H9 (cell line): ENCODE measurements around the gene ZIK1. TPM values are rescaled to one million over a fixed set of nuclear protein-coding genes. Genes with fewer than 3 reads are reported as not detected.

ENCODE experiments used
- DNase-seq: peaks from one replicate; pipeline ENCODE4 v3.0.0-alpha.2; 2017
- H2AFZ ChIP-seq: one replicate; pipeline ENCODE4 v1.6.1; 2013; ENCODE audit warnings: mild to moderate bottlenecking, low read length, control low read depth, moderate library complexity
- H2AK5ac ChIP-seq: 2 replicates; pipeline ENCODE4 v1.6.1; 2013; ENCODE audit warnings: low read length, control low read depth, mixed read lengths; ENCODE audit not compliant: insufficient read length
- H2BK120ac ChIP-seq: one replicate; pipeline ENCODE4 v1.6.1; 2013; ENCODE audit warnings: low read depth, mild to moderate bottlenecking, low read length, control low read depth, inconsistent platforms; ENCODE audit not compliant: poor library complexity, severe bottlenecking
- H2BK12ac ChIP-seq: 2 replicates; pipeline ENCODE4 v1.6.1; 2013; ENCODE audit warnings: low read length, control low read depth, mixed read lengths, low read depth; ENCODE audit not compliant: insufficient read length
- H2BK15ac ChIP-seq: 2 replicates; pipeline ENCODE4 v1.6.1; 2013; ENCODE audit warnings: low read depth, low read length, control low read depth
- H2BK20ac ChIP-seq: one replicate; pipeline ENCODE4 v1.6.1; 2013; ENCODE audit warnings: low read depth, mild to moderate bottlenecking, low read length, control low read depth, inconsistent platforms; ENCODE audit not compliant: poor library complexity, severe bottlenecking
- H2BK5ac ChIP-seq: 2 replicates; pipeline ENCODE4 v1.6.1; 2013; ENCODE audit warnings: low read length, control low read depth, mixed read lengths; ENCODE audit not compliant: insufficient read length
- H3K14ac ChIP-seq: 2 replicates; pipeline ENCODE4 v1.6.1; 2013; ENCODE audit warnings: low read length, control low read depth; ENCODE audit not compliant: insufficient read depth
- H3K18ac ChIP-seq: 2 replicates; pipeline ENCODE4 v1.6.1; 2013; ENCODE audit warnings: low read depth, mild to moderate bottlenecking, mixed read lengths, low read length, control low read depth; ENCODE audit not compliant: insufficient read length
- H3K23ac ChIP-seq: 2 replicates; pipeline ENCODE4 v1.6.1; 2013; ENCODE audit warnings: low read length, control low read depth, mixed read lengths, low read depth; ENCODE audit not compliant: insufficient read length
- H3K23me2 ChIP-seq: 2 replicates; pipeline ENCODE4 v1.6.1; 2013; ENCODE audit warnings: low read depth, mild to moderate bottlenecking, mixed read lengths, low read length, control low read depth; ENCODE audit not compliant: insufficient read length, poor library complexity, severe bottlenecking
- H3K27ac ChIP-seq: 2 replicates; pipeline ENCODE4 v1.5.1; 2013; ENCODE audit warnings: low read length, control low read depth, mixed read lengths, low read depth; ENCODE audit not compliant: insufficient read length
- H3K27me3 ChIP-seq: 2 replicates; pipeline ENCODE4 v1.6.1; 2013; ENCODE audit warnings: low read length, control low read depth, inconsistent platforms; ENCODE audit not compliant: insufficient read depth
- H3K4ac ChIP-seq: 2 replicates; pipeline ENCODE4 v1.6.1; 2013; ENCODE audit warnings: low read depth, mild to moderate bottlenecking, control low read depth, inconsistent platforms, low read length, moderate library complexity
- H3K4me1 ChIP-seq: 2 replicates; pipeline ENCODE4 v1.6.1; 2013; ENCODE audit warnings: low read length, control low read depth, inconsistent platforms; ENCODE audit not compliant: insufficient read depth
- H3K4me2 ChIP-seq: 2 replicates; pipeline ENCODE4 v1.6.1; 2013; ENCODE audit warnings: low read length, control low read depth, mixed read lengths; ENCODE audit not compliant: insufficient read length, insufficient read depth
- H3K56ac ChIP-seq: 2 replicates; pipeline ENCODE4 v1.6.1; 2013; ENCODE audit warnings: low read depth, mild to moderate bottlenecking, mixed read lengths, low read length, control low read depth; ENCODE audit not compliant: insufficient read length
- H3K79me1 ChIP-seq: 2 replicates; pipeline ENCODE4 v1.6.1; 2013; ENCODE audit warnings: low read depth, mild to moderate bottlenecking, moderate library complexity, low read length, control low read depth, inconsistent platforms; ENCODE audit not compliant: insufficient read depth, poor library complexity, severe bottlenecking
- H3K79me2 ChIP-seq: 2 replicates; pipeline ENCODE4 v1.6.1; 2013; ENCODE audit warnings: low read length, control low read depth, inconsistent platforms; ENCODE audit not compliant: insufficient read depth
- H3K9ac ChIP-seq: 2 replicates; pipeline ENCODE4 v1.6.1; 2013; ENCODE audit warnings: low read length, control low read depth, mixed read lengths; ENCODE audit not compliant: insufficient read length; ENCODE audit errors: extremely low read depth
- H3K9me3 ChIP-seq: one replicate; pipeline ENCODE4 v1.6.1; 2013; ENCODE audit warnings: low read depth, low read length, inconsistent platforms; ENCODE audit not compliant: control insufficient read depth
- H3T11ph ChIP-seq: one replicate; pipeline ENCODE4 v1.6.1; 2013; ENCODE audit warnings: mild to moderate bottlenecking, low read length, control low read depth, inconsistent platforms
- H4K20me1 ChIP-seq: one replicate; pipeline ENCODE4 v1.6.1; 2013; ENCODE audit not compliant: control insufficient read depth, insufficient read length, insufficient read depth
- H4K5ac ChIP-seq: 2 replicates; pipeline ENCODE4 v1.6.1; 2013; ENCODE audit warnings: low read depth, mild to moderate bottlenecking, mixed read lengths, low read length, control low read depth; ENCODE audit not compliant: insufficient read length
- H4K8ac ChIP-seq: replicated peaks from 2 replicates; pipeline ENCODE4 v1.6.1; 2013; ENCODE audit warnings: low read length, control low read depth, mixed read lengths, low read depth; ENCODE audit not compliant: insufficient read length
- H4K91ac ChIP-seq: 2 replicates; pipeline ENCODE4 v1.6.1; 2013; ENCODE audit warnings: low read depth, mild to moderate bottlenecking, moderate library complexity, mixed read lengths, low read length, control low read depth; ENCODE audit not compliant: insufficient read length
- H3K27ac Mint-ChIP-seq, 3 experiments: 2 replicates in 2 of 3; 3 replicates in 1 of 3; pipeline ENCODE4 v1.8.0; 2020 to 2021; ENCODE audit warnings: mixed read lengths in 3 of 3, mild to moderate bottlenecking in 1 of 3, moderate library complexity in 1 of 3
- H3K27me3 Mint-ChIP-seq: 2 replicates; pipeline ENCODE4 v1.8.0; 2021; ENCODE audit warnings: low read depth, mild to moderate bottlenecking, moderate library complexity, mixed read lengths
- H3K36me3 Mint-ChIP-seq, 3 experiments: 2 replicates in 2 of 3; 3 replicates in 1 of 3; pipeline ENCODE4 v1.8.0; 2020 to 2021; ENCODE audit warnings: low read depth in 3 of 3, mixed read lengths in 3 of 3; ENCODE audit not compliant: insufficient read depth in 1 of 3
- H3K4me1 Mint-ChIP-seq, 2 experiments: 2 replicates each; pipeline ENCODE4 v1.8.0; 2020; ENCODE audit warnings: mixed read lengths in 2 of 2
- H3K4me3 Mint-ChIP-seq, 2 experiments: 2 replicates in 1 of 2; 3 replicates in 1 of 2; pipeline ENCODE4 v1.8.0; 2020 to 2021; ENCODE audit warnings: mild to moderate bottlenecking in 2 of 2, mixed read lengths in 2 of 2, moderate library complexity in 1 of 2
- H3K9me3 Mint-ChIP-seq, 2 experiments: 2 replicates in 1 of 2; 3 replicates in 1 of 2; pipeline ENCODE4 v1.8.0; 2020; ENCODE audit warnings: mild to moderate bottlenecking in 2 of 2, mixed read lengths in 2 of 2, moderate library complexity in 1 of 2
- WGBS: extraction: QIAGEN DNeasy Blood & Tissue Kit; methylation state at CpG from one replicate; pipeline ENCODE4 v1.1.7; 2013; ENCODE audit warnings: missing lambda C conversion rate, low lambda C conversion rate, mixed read lengths; ENCODE audit not compliant: insufficient read length; ENCODE audit errors: extremely low coverage; 5-methylcytosine and 5-hydroxymethylcytosine counted together
- total RNA-seq: library from RNA; stranded (reverse); gene quantifications from 2 replicates; pipeline ENCODE4 v1.2.1, GENCODE V29; 2021
- TF ChIP-seq, protein P1 (sequence below): fragments of 200-600 bp; sonication (generic); conservative IDR thresholded peaks from 3 replicates; pipeline ENCODE4 v1.8.0; 2021; ENCODE audit warnings: antibody characterized with exemption, mild to moderate bottlenecking

The ZIK1 gene
- total RNA-seq, 1 experiment from 2014 or later: 27.8 TPM

DNA sequence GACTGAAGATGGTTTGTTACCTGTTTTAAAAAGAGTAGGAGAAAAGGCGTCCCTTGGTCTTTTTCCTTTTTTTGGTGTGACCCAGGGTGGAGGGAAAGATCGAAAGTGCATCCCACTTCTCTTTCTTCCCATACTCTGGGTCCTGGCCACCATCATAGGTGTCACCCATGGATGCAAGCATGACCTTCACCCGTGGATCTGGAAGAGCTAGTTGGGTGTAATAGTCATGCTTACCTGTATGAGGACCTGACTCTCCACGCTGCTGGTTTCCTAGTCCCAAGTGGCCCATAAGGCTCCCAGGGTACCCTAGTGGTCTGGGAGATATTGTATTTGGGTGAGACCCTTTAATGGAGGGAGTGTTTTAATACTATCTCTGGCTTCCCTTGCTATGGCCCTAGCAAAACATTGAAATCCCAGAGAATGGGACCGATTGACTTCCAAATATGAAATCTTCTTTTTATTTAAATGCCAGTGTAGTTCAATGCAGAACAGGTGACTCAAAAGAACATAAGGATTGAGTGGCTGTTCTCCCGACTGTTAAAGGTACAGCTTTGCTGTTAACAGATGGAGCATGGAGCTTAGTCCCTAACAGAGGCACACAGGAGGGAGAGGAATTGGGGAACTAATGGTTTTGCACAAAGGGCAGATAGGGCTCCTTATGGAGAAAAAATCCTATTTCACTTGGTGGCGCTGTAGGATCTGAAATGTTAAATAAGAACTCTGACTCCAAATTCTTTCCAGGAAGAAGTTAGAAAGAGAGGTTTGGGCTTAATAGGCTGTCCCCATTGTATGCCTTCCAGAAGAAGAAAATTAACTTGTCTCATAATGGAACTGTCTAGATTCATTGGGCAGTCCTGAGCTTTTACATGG lies 17.3 kb upstream of the ZIK1 start:
- H3K27me3 Mint-ChIP-seq: peaks cover 37% of the 10 kb centered on the region
- H3K4me1 Mint-ChIP-seq: no peaks in the 10 kb centered on the region
- no peak overlapping the region for H4K8ac ChIP-seq
- H3K18ac ChIP-seq: no peak overlapping the region
- no peak overlapping the region for H2BK12ac ChIP-seq
- no peak overlapping the region for H3K27ac Mint-ChIP-seq
- H3K9me3 Mint-ChIP-seq: peaks cover 97% of the 10 kb centered on the region in 2 experiments
- no peak overlapping the region for H4K5ac ChIP-seq
- no peak overlapping the region for H2BK5ac ChIP-seq
- TF ChIP-seq, protein P1, sequence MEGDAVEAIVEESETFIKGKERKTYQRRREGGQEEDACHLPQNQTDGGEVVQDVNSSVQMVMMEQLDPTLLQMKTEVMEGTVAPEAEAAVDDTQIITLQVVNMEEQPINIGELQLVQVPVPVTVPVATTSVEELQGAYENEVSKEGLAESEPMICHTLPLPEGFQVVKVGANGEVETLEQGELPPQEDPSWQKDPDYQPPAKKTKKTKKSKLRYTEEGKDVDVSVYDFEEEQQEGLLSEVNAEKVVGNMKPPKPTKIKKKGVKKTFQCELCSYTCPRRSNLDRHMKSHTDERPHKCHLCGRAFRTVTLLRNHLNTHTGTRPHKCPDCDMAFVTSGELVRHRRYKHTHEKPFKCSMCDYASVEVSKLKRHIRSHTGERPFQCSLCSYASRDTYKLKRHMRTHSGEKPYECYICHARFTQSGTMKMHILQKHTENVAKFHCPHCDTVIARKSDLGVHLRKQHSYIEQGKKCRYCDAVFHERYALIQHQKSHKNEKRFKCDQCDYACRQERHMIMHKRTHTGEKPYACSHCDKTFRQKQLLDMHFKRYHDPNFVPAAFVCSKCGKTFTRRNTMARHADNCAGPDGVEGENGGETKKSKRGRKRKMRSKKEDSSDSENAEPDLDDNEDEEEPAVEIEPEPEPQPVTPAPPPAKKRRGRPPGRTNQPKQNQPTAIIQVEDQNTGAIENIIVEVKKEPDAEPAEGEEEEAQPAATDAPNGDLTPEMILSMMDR: 0 out of 3 replicates have a peak, but pooled peaks have one; percentile 19
- no peak overlapping the region for H3T11ph ChIP-seq
- H3K4me2 ChIP-seq: no peak overlapping the region
- no peak overlapping the region for H2BK120ac ChIP-seq
- no peaks in the 10 kb centered on the region for H3K27me3 ChIP-seq
- WGBS: no CpG with 5 or more reads among the region's 7 CpGs
- no peaks in the 10 kb centered on the region for H3K79me1 ChIP-seq
- no peaks in the 10 kb centered on the region for H3K4me1 ChIP-seq
- no peak overlapping the region for H4K91ac ChIP-seq
- H3K4me3 Mint-ChIP-seq: no peak overlapping the region
- no peak overlapping the region for H2BK15ac ChIP-seq
- H2BK20ac ChIP-seq: no peak overlapping the region
- no peak overlapping the region for H2AK5ac ChIP-seq
- H3K9ac ChIP-seq: no peak overlapping the region
- no peak overlapping the region for H3K27ac ChIP-seq
- H3K23ac ChIP-seq: no peak overlapping the region
- H3K4ac ChIP-seq: no peak overlapping the region
- no peaks in the 10 kb centered on the region for H3K23me2 ChIP-seq
- no peaks in the 10 kb centered on the region for H3K79me2 ChIP-seq
- H4K20me1 ChIP-seq: no peaks in the 10 kb centered on the region
- H3K56ac ChIP-seq: no peak overlapping the region
- no peak for DNase-seq
- H3K36me3 Mint-ChIP-seq: peaks cover 27 to 45% (median 28%) of the 10 kb centered on the region in 3 experiments
- H3K9me3 ChIP-seq: peaks cover 76% of the 10 kb centered on the region
- H3K14ac ChIP-seq: no peak overlapping the region
- no peak overlapping the region for H2AFZ ChIP-seq
